Mesenchymal stem cell (in vitro differentiated cells and primary cell): ENCODE results near the gene TREML4.

ENCODE experiments used
- DNase-seq: peaks from one replicate; pipeline ENCODE4 v3.0.0-alpha.2; 2013
- H2AFZ ChIP-seq: one replicate; pipeline ENCODE4 v1.6.1; 2013; ENCODE audit warnings: low read depth, mild to moderate bottlenecking, control low read depth, inconsistent platforms, low read length, moderate library complexity
- H2AK5ac ChIP-seq: 2 replicates; pipeline ENCODE4 v1.6.1; 2013; ENCODE audit warnings: low read length, moderate library complexity, mild to moderate bottlenecking, inconsistent platforms; ENCODE audit not compliant: severe bottlenecking
- H2BK120ac ChIP-seq: one replicate; pipeline ENCODE4 v1.6.1; 2013; ENCODE audit warnings: low read depth, mild to moderate bottlenecking, inconsistent platforms, low read length, moderate library complexity
- H2BK12ac ChIP-seq, 2 experiments: one replicate each; pipeline ENCODE4 v1.6.1; 2013; ENCODE audit warnings: inconsistent platforms in 2 of 2, low read length in 2 of 2, mild to moderate bottlenecking in 2 of 2, moderate library complexity in 2 of 2, control low read depth in 1 of 2
- H2BK15ac ChIP-seq: one replicate; pipeline ENCODE4 v1.6.1; 2013; ENCODE audit warnings: mild to moderate bottlenecking, low read depth, inconsistent platforms; ENCODE audit not compliant: poor library complexity, severe bottlenecking
- H2BK5ac ChIP-seq: 2 replicates; pipeline ENCODE4 v1.6.1; 2013; ENCODE audit warnings: low read depth, mild to moderate bottlenecking, low read length, control low read depth, inconsistent platforms; ENCODE audit not compliant: poor library complexity, severe bottlenecking
- H3K14ac ChIP-seq, 2 experiments: one replicate each; pipeline ENCODE4 v1.6.1; 2013; ENCODE audit warnings: inconsistent platforms in 2 of 2, low read length in 2 of 2, control low read depth in 1 of 2, mild to moderate bottlenecking in 1 of 2, moderate library complexity in 1 of 2
- H3K18ac ChIP-seq, 2 experiments: one replicate each; pipeline ENCODE4 v1.6.1; 2013; ENCODE audit warnings: inconsistent platforms in 2 of 2, low read length in 2 of 2, control low read depth in 1 of 2, low read depth in 1 of 2, mild to moderate bottlenecking in 1 of 2
- H3K23ac ChIP-seq, 2 experiments: one replicate each; pipeline ENCODE4 v1.6.1; 2013; ENCODE audit warnings: inconsistent platforms in 2 of 2, low read length in 2 of 2, mild to moderate bottlenecking in 2 of 2, moderate library complexity in 2 of 2, control low read depth in 1 of 2
- H3K27ac ChIP-seq: 2 replicates; pipeline ENCODE4 v1.5.1; 2013; ENCODE audit warnings: mild to moderate bottlenecking, moderate library complexity, low read length, control low read depth, inconsistent platforms; ENCODE audit not compliant: poor library complexity, severe bottlenecking
- H3K27me3 ChIP-seq, 2 experiments: 2 replicates each; pipeline versions ENCODE4 v1.6.1 to v1.7.0; 2013; ENCODE audit warnings: low read length in 2 of 2, mild to moderate bottlenecking in 2 of 2, moderate library complexity in 2 of 2, control low read depth in 1 of 2, inconsistent platforms in 1 of 2; ENCODE audit not compliant: control insufficient read depth in 1 of 2, insufficient read depth in 1 of 2
- H3K36me3 ChIP-seq, 2 experiments: 2 replicates each; pipeline versions ENCODE4 v1.6.1 to v1.7.0; 2013; ENCODE audit warnings: low read length in 2 of 2, control low read depth in 1 of 2, inconsistent platforms in 1 of 2, low read depth in 1 of 2, mild to moderate bottlenecking in 1 of 2; ENCODE audit not compliant: insufficient read depth in 2 of 2, control insufficient read depth in 1 of 2
- H3K4ac ChIP-seq, 2 experiments: one replicate each; pipeline ENCODE4 v1.6.1; 2013; ENCODE audit warnings: inconsistent platforms in 2 of 2, low read length in 2 of 2, mild to moderate bottlenecking in 2 of 2, moderate library complexity in 2 of 2, control low read depth in 1 of 2, low read depth in 1 of 2
- H3K4me1 ChIP-seq: 2 replicates; pipeline ENCODE4 v1.6.1; 2013; ENCODE audit warnings: low read depth, low read length, control low read depth; ENCODE audit not compliant: control insufficient read depth, insufficient read depth
- H3K4me2 ChIP-seq: 2 replicates; pipeline ENCODE4 v1.6.1; 2013; ENCODE audit warnings: low read length, mild to moderate bottlenecking, inconsistent platforms; ENCODE audit not compliant: poor library complexity, severe bottlenecking
- H3K4me3 ChIP-seq, 2 experiments: 2 replicates each; pipeline versions ENCODE4 v1.5.1 to v1.7.0; 2013; ENCODE audit warnings: low read length in 2 of 2, mild to moderate bottlenecking in 2 of 2, control low read depth in 1 of 2, low read depth in 1 of 2; ENCODE audit not compliant: insufficient read depth in 1 of 2
- H3K79me1 ChIP-seq: replicated peaks from 2 replicates; pipeline ENCODE4 v1.6.1; 2013; ENCODE audit warnings: mild to moderate bottlenecking, control low read depth, low read length, inconsistent platforms; ENCODE audit not compliant: poor library complexity, severe bottlenecking
- H3K9ac ChIP-seq: 2 replicates; pipeline ENCODE4 v1.7.0; 2013; ENCODE audit warnings: mild to moderate bottlenecking, low read length, moderate library complexity
- H3K9me3 ChIP-seq: 2 replicates; pipeline ENCODE4 v1.7.0; 2013; ENCODE audit warnings: mild to moderate bottlenecking, low read length; ENCODE audit not compliant: control insufficient read depth
- H4K8ac ChIP-seq: one replicate; pipeline ENCODE4 v1.6.1; 2013; ENCODE audit warnings: inconsistent platforms, mild to moderate bottlenecking, low read length, moderate library complexity
- H4K91ac ChIP-seq: one replicate; pipeline ENCODE4 v1.6.1; 2013; ENCODE audit warnings: mild to moderate bottlenecking, low read length, inconsistent platforms
- WGBS: methylation state at CpG from one replicate; pipeline ENCODE4 v1.1.7; 2013; ENCODE audit warnings: mixed read lengths; 5-methylcytosine and 5-hydroxymethylcytosine counted together

The TREML4 gene

GRCh38 chr6:41232667-41233066 is 4.5 kb downstream of the TREML4 start:
- no peak overlapping the region for H2BK5ac ChIP-seq
- no peak overlapping the region for H3K27ac ChIP-seq
- no peak overlapping the region for H3K14ac ChIP-seq
- peaks cover 8 to 19% of the 10 kb centered on the region in 2 experiments for H3K27me3 ChIP-seq
- no peaks in the 10 kb centered on the region for H3K79me1 ChIP-seq
- DNase-seq = no peak
- no peak overlapping the region for H2BK12ac ChIP-seq
- no peak overlapping the region for H3K4me2 ChIP-seq
- H3K4me3 ChIP-seq = no peak overlapping the region
- no peak overlapping the region for H2BK120ac ChIP-seq
- WGBS = 78% methylated on average over 6 of the region's 6 CpGs
- no peaks in the 10 kb centered on the region for H3K4me1 ChIP-seq
- no peak overlapping the region for H2AFZ ChIP-seq
- H3K23ac ChIP-seq = no peak overlapping the region
- H4K8ac ChIP-seq = no peak overlapping the region
- no peak overlapping the region for H2AK5ac ChIP-seq
- H4K91ac ChIP-seq = no peak overlapping the region
- H3K18ac ChIP-seq = no peak overlapping the region
- H3K4ac ChIP-seq = no peak overlapping the region
- H3K9ac ChIP-seq = no peak overlapping the region
- no peaks in the 10 kb centered on the region for H3K36me3 ChIP-seq
- no peak overlapping the region for H2BK15ac ChIP-seq
- H3K9me3 ChIP-seq = no peaks in the 10 kb centered on the region

DNA sequence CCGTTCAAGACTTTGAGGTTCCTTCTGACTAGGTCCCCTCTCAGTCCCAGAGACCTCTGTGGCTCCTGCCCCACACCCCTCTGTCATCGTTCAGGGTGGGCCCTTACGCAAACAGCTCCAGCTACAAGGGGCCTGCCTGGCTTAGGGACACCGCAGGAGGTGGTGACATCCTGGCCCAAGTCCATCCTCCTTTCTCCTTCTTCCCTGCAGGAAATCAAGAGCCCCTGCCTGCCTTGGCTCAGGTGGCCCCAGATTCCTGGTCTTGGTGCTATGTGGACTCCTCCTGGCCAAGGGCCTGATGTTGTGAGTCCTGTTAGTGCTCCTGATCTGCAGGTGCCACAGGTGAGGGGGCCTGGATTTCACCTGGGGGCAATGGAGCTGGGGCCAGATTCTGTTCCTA is 8.1 kb downstream of the TREML4 start:
- H3K4me2 ChIP-seq = no peak overlapping the region
- H4K91ac ChIP-seq = no peak overlapping the region
- H3K18ac ChIP-seq = no peak overlapping the region
- H3K36me3 ChIP-seq = no peaks in the 10 kb centered on the region
- H2AFZ ChIP-seq = no peak overlapping the region
- DNase-seq = no peak
- no peak overlapping the region for H2BK12ac ChIP-seq
- no peak overlapping the region for H3K27ac ChIP-seq
- no peak overlapping the region for H3K4me3 ChIP-seq
- no peak overlapping the region for H2BK15ac ChIP-seq
- H4K8ac ChIP-seq = no peak overlapping the region
- H2BK5ac ChIP-seq = no peak overlapping the region
- H3K9me3 ChIP-seq = no peaks in the 10 kb centered on the region
- no peak overlapping the region for H3K4ac ChIP-seq
- H3K9ac ChIP-seq = no peak overlapping the region
- no peak overlapping the region for H3K23ac ChIP-seq
- WGBS = 77% methylated on average over 4 of the region's 4 CpGs
- no peaks in the 10 kb centered on the region for H3K79me1 ChIP-seq
- H2BK120ac ChIP-seq = no peak overlapping the region
- H2AK5ac ChIP-seq = no peak overlapping the region
- no peak overlapping the region for H3K14ac ChIP-seq
- H3K4me1 ChIP-seq = peaks cover 3% of the 10 kb centered on the region
- peaks cover 27 to 41% of the 10 kb centered on the region in 2 experiments for H3K27me3 ChIP-seq

- Histone ChIP-seq H2BK5ac (no peak overlapping the region), H3K4me1 (peaks cover 3% of the 10 kb centered on the region), H2BK15ac (no peak overlapping the region), H3K27me3 (peaks cover 31 to 47% of the 10 kb centered on the region in 2 experiments), H3K4me3 (no peak overlapping the region), H2BK12ac (no peak overlapping the region), H4K91ac (no peak overlapping the region), H4K8ac (no peak overlapping the region), H2AFZ (no peak overlapping the region), H2BK120ac (no peak overlapping the region), H3K4ac (no peak overlapping the region), H3K79me1 (no peaks in the 10 kb centered on the region), H3K9me3 (no peaks in the 10 kb centered on the region), H3K18ac (no peak overlapping the region), H3K9ac (no peak overlapping the region), H3K4me2 (no peak overlapping the region), H3K36me3 (no peaks in the 10 kb centered on the region), H3K14ac (no peak overlapping the region), H3K23ac (no peak overlapping the region), H3K27ac (no peak overlapping the region), H2AK5ac (no peak overlapping the region)
- DNase-seq = no peak
- 66% methylated on average over 5 of the region's 5 CpGs for WGBS
These were observed 9.0 kb downstream of the TREML4 start for GRCh38 chr6:41237128-41237527.

GRCh38 chr6:41239467-41240159 is 11.5 kb downstream of the TREML4 start:
- H3K27me3 ChIP-seq = peaks cover 32 to 47% of the 10 kb centered on the region in 2 experiments
- 2% methylated on average over 14 of the region's 22 CpGs for WGBS

More at GRCh38 chr6:41239467-41240159, 11.5 kb downstream of the TREML4 start:
- H3K4me2 ChIP-seq = no peak overlapping the region
- no peak overlapping the region for H4K8ac ChIP-seq
- H3K18ac ChIP-seq = no peak overlapping the region
- H2BK120ac ChIP-seq = no peak overlapping the region
- H2AFZ ChIP-seq = no peak overlapping the region
- H2BK5ac ChIP-seq = no peak overlapping the region
- DNase-seq = no peak
- H3K23ac ChIP-seq = no peak overlapping the region
- no peak overlapping the region for H2BK15ac ChIP-seq
- no peaks in the 10 kb centered on the region for H3K79me1 ChIP-seq
- H3K4me1 ChIP-seq = peaks cover 3% of the 10 kb centered on the region
- H3K4ac ChIP-seq = no peak overlapping the region
- H3K4me3 ChIP-seq = no peak overlapping the region
- no peak overlapping the region for H3K9ac ChIP-seq
- H3K9me3 ChIP-seq = no peaks in the 10 kb centered on the region
- no peak overlapping the region for H3K27ac ChIP-seq
- no peak overlapping the region for H2AK5ac ChIP-seq
- H4K91ac ChIP-seq = no peak overlapping the region
- no peaks in the 10 kb centered on the region for H3K36me3 ChIP-seq
- no peak overlapping the region for H3K14ac ChIP-seq
- H2BK12ac ChIP-seq = no peak overlapping the region
